Keratinocyte (primary cell): ENCODE measurements around the gene GABRB1. TPM values are rescaled to one million over a fixed set of nuclear protein-coding genes. Genes with fewer than 3 reads are reported as not detected.

Experiments used
- DNase-seq: peaks from one replicate; pipeline ENCODE4 v3.0.0-alpha.2; 2011; ENCODE audit warnings: low read depth, missing footprints, low spot score
- FAIRE-seq: peaks from 2 replicates; lab custom pipeline; 2011; peaks lifted over from hg19 to GRCh38; lab: Jason Lieb, UNC
- H2AFZ ChIP-seq: 2 replicates; pipeline ENCODE4 v1.6.0; 2012; ENCODE audit warnings: low read length, control low read depth, inconsistent platforms; ENCODE audit not compliant: control insufficient read depth
- H3K27ac ChIP-seq: 2 replicates; pipeline ENCODE4 v1.5.1; 2011; ENCODE audit warnings: low read length; ENCODE audit not compliant: control insufficient read depth, insufficient read depth
- H3K27me3 ChIP-seq: 3 replicates; pipeline ENCODE4 v1.6.0; 2011; ENCODE audit warnings: low read length; ENCODE audit not compliant: control insufficient read depth, insufficient read depth; ENCODE audit errors: extremely low read depth
- H3K36me3 ChIP-seq, 2 experiments: 2 replicates in 1 of 2; 3 replicates in 1 of 2; pipeline ENCODE4 v1.5.1; 2011; ENCODE audit warnings: low read length in 2 of 2, mild to moderate bottlenecking in 1 of 2; ENCODE audit not compliant: control insufficient read depth in 2 of 2, insufficient read depth in 2 of 2; ENCODE audit errors: extremely low read depth in 1 of 2
- H3K4me1 ChIP-seq: 3 replicates; pipeline ENCODE4 v1.5.1; 2011; ENCODE audit warnings: low read length; ENCODE audit not compliant: control insufficient read depth, insufficient read depth; ENCODE audit errors: extremely low read depth
- H3K4me2 ChIP-seq: 3 replicates; pipeline ENCODE4 v1.6.0; 2011; ENCODE audit warnings: low read depth, low read length; ENCODE audit not compliant: control insufficient read depth, insufficient read depth; ENCODE audit errors: extremely low read depth
- H3K4me3 ChIP-seq, 3 experiments: fragments of 200-600 bp in 1 of 3; sonication (generic) in 1 of 3; 2 replicates in 2 of 3; 3 replicates in 1 of 3; pipeline ENCODE4 v1.5.1; 2011 to 2016; ENCODE audit warnings: low read length in 3 of 3, mild to moderate bottlenecking in 3 of 3, control low read depth in 2 of 3, inconsistent platforms in 1 of 3, low read depth in 1 of 3, mixed read lengths in 1 of 3, mixed run types in 1 of 3, moderate library complexity in 1 of 3; ENCODE audit not compliant: control insufficient read depth in 2 of 3, insufficient read depth in 2 of 3; ENCODE audit errors: extremely low read depth in 1 of 3
- H3K79me2 ChIP-seq: 2 replicates; pipeline ENCODE4 v1.6.0; 2012; ENCODE audit warnings: low read length; ENCODE audit not compliant: control insufficient read depth, insufficient read depth
- H3K9ac ChIP-seq: 3 replicates; pipeline ENCODE4 v1.6.0; 2011; ENCODE audit warnings: low read length; ENCODE audit not compliant: control insufficient read depth, insufficient read depth; ENCODE audit errors: extremely low read depth
- H3K9me1 ChIP-seq: 3 replicates; pipeline ENCODE4 v1.6.0; 2011; ENCODE audit warnings: low read length; ENCODE audit not compliant: control insufficient read depth, insufficient read depth; ENCODE audit errors: extremely low read depth
- H3K9me3 ChIP-seq: 2 replicates; pipeline ENCODE4 v1.5.1; 2012; ENCODE audit warnings: low read depth, low read length; ENCODE audit not compliant: control insufficient read depth
- H4K20me1 ChIP-seq: 3 replicates; pipeline ENCODE4 v1.6.0; 2011; ENCODE audit warnings: low read length; ENCODE audit not compliant: control insufficient read depth, insufficient read depth; ENCODE audit errors: extremely low read depth
- CTCF ChIP-seq, 3 experiments: IDR thresholded peaks in 1 of 3; conservative IDR thresholded peaks in 1 of 3; optimal IDR thresholded peaks in 1 of 3; 2 replicates in 2 of 3; 3 replicates in 1 of 3; pipeline versions ENCODE3 to v1.5.1; 2011; ENCODE audit warnings: low read length in 3 of 3, mild to moderate bottlenecking in 3 of 3, moderate library complexity in 2 of 3, control low read depth in 1 of 3, inconsistent platforms in 1 of 3; ENCODE audit not compliant: insufficient read depth in 2 of 3; ENCODE audit errors: extremely low read depth in 1 of 3
- EZH2 ChIP-seq: IDR thresholded peaks from one replicate; pipeline ENCODE4 v1.6.1; 2012; ENCODE audit warnings: inconsistent platforms, mild to moderate bottlenecking, low read length, moderate library complexity
- dilution Hi-C: fragments of 300-500 bp; cut with MboI; formaldehyde crosslinking; loops from one replicate; pipeline ENCODE4 v1.7.0; 2020; ENCODE audit warnings: low sequenced_read_pairs; ENCODE audit not compliant: extremely low pct_ligation_motif_present
- polyA plus RNA-seq, 5 experiments: library from polyadenylated mRNA; depleted of rRNA in 3 of 5; stranded (reverse) in 3 of 5; stranded (forward) in 1 of 5; unstranded in 1 of 5; fragments of >200 nt; gene quantifications; 1 replicate in 1 of 5; 2 replicates in 3 of 5; 3 replicates in 1 of 5; pipeline versions ENCODE4 v1.2.1 to v1.2.3, GENCODE V29; 2011 to 2012; ENCODE audit warnings: missing spikeins in 2 of 5, low read depth in 1 of 5, low replicate concordance in 1 of 5

The GABRB1 gene
- polyA plus RNA-seq, 1 donor (not counting 4 experiments of a cell fraction or from before 2014, with no cell fraction given): not detected

GRCh38 chr4:47465004-47465403, 433.6 kb downstream of the GABRB1 start:
- dilution Hi-C loops: no loop called here
- Histone ChIP-seq H3K4me3 (no peak overlapping the region), H4K20me1 (no peaks in the 10 kb centered on the region), H3K27me3 (no peaks in the 10 kb centered on the region), H3K4me2 (no peak overlapping the region), H3K9me1 (no peaks in the 10 kb centered on the region), H3K9me3 (no peaks in the 10 kb centered on the region), H3K27ac (no peak overlapping the region), H3K36me3 (no peaks in the 10 kb centered on the region), H3K9ac (no peak overlapping the region), H3K4me1 (peaks cover 14% of the 10 kb centered on the region), H2AFZ (no peak overlapping the region), H3K79me2 (peaks cover 4% of the 10 kb centered on the region)
- FAIRE-seq (no peak), DNase-seq (no peak)
- no peak for TF ChIP-seq EZH2
- TF ChIP-seq CTCF (optimal IDR thresholded peaks at IDR 0.05 in 1 of 3, IDR thresholded peaks at IDR 0.05 in 1 of 3, conservative IDR thresholded peaks at IDR 0.05 in 1 of 3; ENCODE audit: extremely low read depth in 1 of 3, insufficient read depth in 2 of 3, low read length in 3 of 3): no peak

GRCh38 chr4:47466056-47466785, 434.9 kb downstream of the GABRB1 start:
- H2AFZ ChIP-seq: no peak overlapping the region
- DNase-seq (no peak), FAIRE-seq (no peak)
- dilution Hi-C loops: no loop called here
- H3K9me1 ChIP-seq: no peaks in the 10 kb centered on the region
- H3K4me3 ChIP-seq: no peak overlapping the region
- H3K79me2 ChIP-seq: peaks cover 4% of the 10 kb centered on the region
- H3K27ac ChIP-seq: no peak overlapping the region
- H3K36me3 ChIP-seq: no peaks in the 10 kb centered on the region
- no peaks in the 10 kb centered on the region for H4K20me1 ChIP-seq
- H3K4me1 ChIP-seq: peaks cover 23% of the 10 kb centered on the region
- no peak for TF ChIP-seq CTCF (optimal IDR thresholded peaks at IDR 0.05 in 1 of 3, IDR thresholded peaks at IDR 0.05 in 1 of 3, conservative IDR thresholded peaks at IDR 0.05 in 1 of 3; ENCODE audit: extremely low read depth in 1 of 3, insufficient read depth in 2 of 3, low read length in 3 of 3)
- TF ChIP-seq EZH2: no peak
- H3K4me2 ChIP-seq: no peak overlapping the region
- H3K27me3 ChIP-seq: no peaks in the 10 kb centered on the region
- no peaks in the 10 kb centered on the region for H3K9me3 ChIP-seq
- no peak overlapping the region for H3K9ac ChIP-seq
